Measurements from ENCODE around the gene IL1RAPL1. TPM values are rescaled to one million over a fixed set of nuclear protein-coding genes. Genes with fewer than 3 reads are reported as not detected.

Gene IL1RAPL1
- total RNA-seq, 2 donors from 2014 or later: not detected

DNA sequence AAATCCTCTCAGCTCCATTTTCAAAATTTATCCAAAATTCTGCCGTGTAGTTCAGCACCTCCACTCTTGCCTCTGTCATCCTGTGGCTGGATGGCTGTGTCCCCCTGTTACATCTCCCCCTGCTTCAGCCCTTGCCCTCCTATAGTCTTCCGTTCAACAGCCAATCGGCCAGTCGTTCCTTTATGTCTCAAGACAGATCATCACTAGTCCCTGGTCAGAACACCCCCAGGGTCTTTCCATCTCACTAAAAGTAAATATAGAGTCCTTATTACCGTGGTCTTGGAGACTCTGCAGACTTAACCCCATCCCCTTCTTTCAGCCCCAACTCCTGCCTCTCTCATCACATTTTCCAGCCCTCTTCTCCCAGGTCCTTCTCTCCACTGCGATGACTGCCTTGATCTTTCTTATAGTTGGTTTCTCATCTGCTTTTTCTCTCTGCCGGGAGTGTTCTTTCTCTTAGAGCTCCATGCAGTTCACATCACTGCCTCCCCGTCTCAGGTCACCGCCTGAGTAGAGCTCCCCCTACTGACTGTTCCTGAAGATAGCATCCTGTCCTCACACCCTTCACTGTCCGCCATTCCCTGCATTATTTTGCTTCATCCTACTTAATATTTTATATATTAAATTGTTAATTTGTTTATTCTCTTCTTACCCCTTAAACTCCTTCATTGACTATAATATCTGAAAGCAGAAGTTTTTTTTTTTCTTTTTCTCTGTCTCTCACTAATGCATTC is 891.3 kb downstream of the IL1RAPL1 start:
- H3K27ac Mint-ChIP-seq: no peak overlapping the region
- H3K27me3 Mint-ChIP-seq: no peaks in the 10 kb centered on the region
- H3K4me1 Mint-ChIP-seq: no peaks in the 10 kb centered on the region
- no peaks in the 10 kb centered on the region for H3K36me3 Mint-ChIP-seq (ENCODE audit: low read depth)
- no peak for ATAC-seq (replicated peaks)
- H3K9me3 Mint-ChIP-seq: no peaks in the 10 kb centered on the region
- H3K4me3 Mint-ChIP-seq: no peak overlapping the region

DNA sequence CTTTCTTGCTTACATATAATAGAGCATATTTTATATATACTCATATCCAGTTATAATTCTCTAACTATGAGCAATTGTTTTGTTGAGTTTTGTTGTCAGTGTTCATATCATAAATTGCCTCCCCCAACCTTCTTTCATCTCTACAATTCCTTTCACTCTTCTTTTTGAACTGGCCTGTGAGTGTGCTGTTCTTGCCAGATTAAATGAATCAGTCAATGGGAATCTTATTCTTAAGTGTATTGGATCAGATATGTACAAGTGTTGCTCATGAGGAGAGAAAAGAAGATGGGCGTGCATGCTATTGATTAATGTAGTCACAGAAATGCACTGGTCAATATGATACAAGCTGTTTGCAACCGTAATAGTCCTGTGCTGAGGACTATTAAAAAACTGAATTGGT is 900.0 kb downstream of the IL1RAPL1 start:
- no peak overlapping the region for H3K27ac Mint-ChIP-seq
- H3K9me3 Mint-ChIP-seq: no peaks in the 10 kb centered on the region
- no peaks in the 10 kb centered on the region for H3K27me3 Mint-ChIP-seq
- no peaks in the 10 kb centered on the region for H3K4me1 Mint-ChIP-seq
- no peak overlapping the region for H3K4me3 Mint-ChIP-seq
- no peaks in the 10 kb centered on the region for H3K36me3 Mint-ChIP-seq (ENCODE audit: low read depth)
- no peak for ATAC-seq (replicated peaks)

DNA sequence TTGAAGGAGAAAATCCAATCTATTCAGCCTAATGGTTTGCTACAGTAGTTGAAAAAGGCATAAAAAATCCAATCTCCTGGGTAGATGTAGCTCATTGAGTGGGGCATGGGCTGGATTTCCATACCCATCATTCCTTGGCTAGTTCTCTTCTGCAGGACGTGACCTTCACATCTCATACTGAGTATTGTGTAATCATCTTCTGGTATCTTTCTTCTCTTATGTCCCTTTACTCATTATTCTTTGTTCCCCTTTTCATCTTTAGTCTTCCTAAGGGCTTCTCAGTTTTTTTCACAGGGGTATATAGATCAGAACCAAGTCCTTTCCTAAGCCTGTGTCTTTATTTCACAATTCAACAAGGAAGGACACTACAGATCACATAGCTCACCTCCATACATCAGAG is 900.5 kb downstream of the IL1RAPL1 start:
- H3K27ac Mint-ChIP-seq: no peak overlapping the region
- no peaks in the 10 kb centered on the region for H3K9me3 Mint-ChIP-seq
- H3K36me3 Mint-ChIP-seq (ENCODE audit: low read depth): no peaks in the 10 kb centered on the region
- H3K4me1 Mint-ChIP-seq: no peaks in the 10 kb centered on the region
- no peak for ATAC-seq (replicated peaks)
- H3K4me3 Mint-ChIP-seq: no peak overlapping the region
- H3K27me3 Mint-ChIP-seq: no peaks in the 10 kb centered on the region

GRCh38 chrX:29488919-29489318 is 901.7 kb downstream of the IL1RAPL1 start:
- no peaks in the 10 kb centered on the region for H3K4me1 Mint-ChIP-seq
- H3K27me3 Mint-ChIP-seq: no peaks in the 10 kb centered on the region
- ATAC-seq (replicated peaks): no peak
- H3K4me3 Mint-ChIP-seq: no peak overlapping the region
- H3K36me3 Mint-ChIP-seq (ENCODE audit: low read depth): no peaks in the 10 kb centered on the region
- no peak overlapping the region for H3K27ac Mint-ChIP-seq
- no peaks in the 10 kb centered on the region for H3K9me3 Mint-ChIP-seq

GRCh38 chrX:29490606-29491005 is 903.4 kb downstream of the IL1RAPL1 start:
- H3K4me1 Mint-ChIP-seq: no peaks in the 10 kb centered on the region
- no peaks in the 10 kb centered on the region for H3K27me3 Mint-ChIP-seq
- H3K36me3 Mint-ChIP-seq (ENCODE audit: low read depth): no peaks in the 10 kb centered on the region
- H3K4me3 Mint-ChIP-seq: no peak overlapping the region
- H3K9me3 Mint-ChIP-seq: no peaks in the 10 kb centered on the region
- no peak overlapping the region for H3K27ac Mint-ChIP-seq
- no peak for ATAC-seq (replicated peaks)

DNA sequence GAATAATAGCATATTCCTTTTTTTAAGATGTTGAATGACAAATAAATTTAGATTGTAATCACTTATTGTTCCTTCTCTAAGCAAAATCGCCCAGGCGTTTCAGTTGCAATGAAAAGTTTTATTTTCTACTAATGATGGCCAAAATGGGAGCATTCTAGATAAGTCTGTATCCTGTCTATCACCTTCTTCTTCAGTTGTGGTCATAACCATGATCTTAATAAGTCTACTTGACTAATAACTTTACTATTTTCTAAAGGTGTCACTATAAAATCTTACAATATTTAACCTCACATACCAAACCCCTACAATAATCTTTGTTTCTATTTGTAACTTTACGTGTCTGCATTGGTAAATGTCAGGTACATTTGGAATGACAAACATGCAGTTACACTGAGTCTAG is 904.4 kb downstream of the IL1RAPL1 start:
- H3K4me1 Mint-ChIP-seq: no peaks in the 10 kb centered on the region
- no peaks in the 10 kb centered on the region for H3K36me3 Mint-ChIP-seq (ENCODE audit: low read depth)
- no peak overlapping the region for H3K4me3 Mint-ChIP-seq
- no peak overlapping the region for H3K27ac Mint-ChIP-seq
- ATAC-seq (replicated peaks): no peak
- no peaks in the 10 kb centered on the region for H3K27me3 Mint-ChIP-seq
- no peaks in the 10 kb centered on the region for H3K9me3 Mint-ChIP-seq

- Mint-ChIP-seq H3K36me3 (ENCODE audit: low read depth) (no peaks in the 10 kb centered on the region), H3K27ac (no peak overlapping the region), H3K9me3 (no peaks in the 10 kb centered on the region), H3K27me3 (no peaks in the 10 kb centered on the region), H3K4me3 (no peak overlapping the region), H3K4me1 (no peaks in the 10 kb centered on the region)
- no peak for ATAC-seq (replicated peaks)
These were observed 909.5 kb downstream of the IL1RAPL1 start for GRCh38 chrX:29496636-29497180.

DNA sequence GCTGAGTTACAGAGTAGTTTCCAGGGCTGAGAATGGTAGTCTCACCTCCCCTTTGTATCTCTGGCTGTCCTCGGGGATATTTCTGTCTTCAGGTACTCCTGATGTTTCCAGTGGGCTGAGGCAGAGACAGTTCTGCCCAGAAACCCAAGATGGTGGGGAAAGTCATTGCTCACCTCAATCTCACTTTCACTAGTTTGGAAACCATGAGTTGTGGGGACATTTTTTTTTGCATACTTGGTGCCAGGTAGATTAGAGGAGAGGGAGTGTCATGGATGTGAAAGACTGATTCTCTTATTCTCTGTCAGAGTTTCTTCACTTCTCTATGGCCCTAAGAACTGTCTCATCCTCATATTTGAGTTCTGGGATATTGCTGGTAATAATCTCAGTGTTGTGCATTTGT is 919.5 kb downstream of the IL1RAPL1 start:
- no peak for ATAC-seq (replicated peaks)

GRCh38 chrX:29518100-29518499 is 930.9 kb downstream of the IL1RAPL1 start:
- Mint-ChIP-seq H3K27ac (no peak overlapping the region), H3K9me3 (peaks cover 6% of the 10 kb centered on the region), H3K4me3 (no peak overlapping the region), H3K27me3 (no peaks in the 10 kb centered on the region), H3K4me1 (no peaks in the 10 kb centered on the region), H3K36me3 (ENCODE audit: low read depth) (no peaks in the 10 kb centered on the region)
- no peak for ATAC-seq (replicated peaks)

More for the DNA sequence above, 919.5 kb downstream of the IL1RAPL1 start:
- Mint-ChIP-seq H3K9me3 (peaks cover 4% of the 10 kb centered on the region), H3K27ac (no peak overlapping the region), H3K4me3 (no peak overlapping the region), H3K4me1 (no peaks in the 10 kb centered on the region), H3K27me3 (no peaks in the 10 kb centered on the region), H3K36me3 (ENCODE audit: low read depth) (no peaks in the 10 kb centered on the region)

DNA sequence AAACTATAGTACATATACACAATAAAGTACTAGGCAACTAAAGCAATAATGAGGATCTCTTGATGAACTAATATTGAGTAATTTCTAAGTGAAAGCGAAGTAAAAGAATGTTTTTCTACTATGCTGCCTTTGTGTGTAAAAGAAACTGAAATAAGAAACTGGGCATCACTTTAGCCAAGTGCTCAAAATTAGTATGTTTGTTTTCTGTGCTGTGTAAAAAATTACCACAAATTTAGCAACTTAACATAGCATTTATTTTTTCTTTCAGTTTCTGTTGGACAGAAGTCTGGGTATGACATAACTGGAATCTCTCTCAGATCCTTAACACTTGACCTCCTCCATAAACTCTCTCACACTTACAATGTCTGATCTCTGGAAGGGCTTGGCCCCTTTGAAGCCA is 941.0 kb downstream of the IL1RAPL1 start:
- Mint-ChIP-seq H3K27me3 (no peaks in the 10 kb centered on the region), H3K27ac (no peak overlapping the region), H3K4me3 (no peak overlapping the region), H3K9me3 (no peaks in the 10 kb centered on the region), H3K36me3 (ENCODE audit: low read depth) (no peaks in the 10 kb centered on the region), H3K4me1 (no peaks in the 10 kb centered on the region)
- ATAC-seq (replicated peaks): no peak

- Mint-ChIP-seq H3K36me3 (ENCODE audit: low read depth) (no peaks in the 10 kb centered on the region), H3K4me3 (no peak overlapping the region), H3K27me3 (no peaks in the 10 kb centered on the region), H3K9me3 (no peaks in the 10 kb centered on the region), H3K27ac (no peak overlapping the region), H3K4me1 (no peaks in the 10 kb centered on the region)
- no peak for ATAC-seq (replicated peaks)
These were observed 943.3 kb downstream of the IL1RAPL1 start for GRCh38 chrX:29530501-29530900.

DNA sequence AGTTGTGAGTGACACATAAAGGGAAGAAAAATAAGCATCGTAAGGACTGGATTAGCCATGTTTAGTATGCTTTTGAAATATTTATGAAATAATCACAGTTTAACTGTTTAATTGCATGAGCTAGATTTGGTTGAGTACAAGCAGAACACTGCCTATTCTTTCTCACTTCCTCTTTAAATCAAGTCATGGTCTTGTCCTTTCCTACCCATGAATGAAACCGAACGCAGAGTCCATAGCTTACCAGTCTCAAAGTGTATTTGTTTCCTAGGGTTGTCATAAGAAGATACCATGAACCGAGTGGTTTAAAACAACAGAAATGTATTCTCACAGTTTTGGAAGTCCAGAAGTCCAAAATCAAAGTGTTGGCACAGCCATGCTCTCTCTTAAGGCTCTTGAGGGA is 944.1 kb downstream of the IL1RAPL1 start:
- no peak for ATAC-seq (replicated peaks)

DNA sequence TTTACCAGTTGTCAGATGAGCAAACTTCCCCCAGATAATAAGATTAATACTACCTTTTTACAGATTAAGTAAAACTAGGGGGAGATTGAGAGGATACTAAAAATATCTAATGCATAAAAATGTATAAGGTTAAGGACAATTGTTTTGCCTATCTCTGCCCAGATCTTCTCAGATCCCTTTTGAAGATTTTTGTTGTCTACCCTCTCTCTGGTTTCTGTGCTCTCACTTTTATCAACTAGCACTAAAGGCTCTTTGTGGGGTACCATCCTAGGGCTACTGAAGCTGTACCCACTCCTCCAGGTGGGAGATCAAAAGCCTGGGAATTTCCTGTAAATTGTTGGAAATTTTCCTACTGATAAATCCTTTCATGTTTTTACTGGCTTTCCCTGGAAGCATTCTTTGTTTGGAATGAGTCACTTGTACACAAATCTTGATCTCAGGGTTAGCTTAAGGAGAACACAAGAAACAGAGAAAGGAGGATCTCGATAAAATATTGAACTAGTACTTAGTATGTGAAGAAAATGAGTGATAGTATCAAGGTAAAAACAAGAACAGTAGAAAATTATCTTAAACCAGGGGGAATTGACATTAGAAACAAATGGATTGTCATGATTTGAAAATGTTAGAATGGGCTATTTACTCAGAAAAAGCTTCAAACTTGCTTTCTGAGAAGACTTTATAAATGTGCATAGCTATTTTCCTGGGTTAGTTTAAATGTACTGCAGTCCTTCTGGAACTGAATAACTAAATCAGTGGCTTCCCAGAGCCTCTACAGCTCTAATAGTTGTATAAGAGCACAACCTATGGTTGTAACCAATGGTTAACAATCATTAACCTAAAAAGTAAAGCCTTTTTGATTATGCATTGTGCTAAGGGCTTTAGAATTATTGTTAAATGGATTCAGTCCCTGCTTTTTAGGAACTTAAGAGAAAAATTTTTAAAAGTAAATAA is 948.2 kb downstream of the IL1RAPL1 start:
- Mint-ChIP-seq H3K4me1 (no peaks in the 10 kb centered on the region), H3K4me3 (no peak overlapping the region), H3K36me3 (ENCODE audit: low read depth) (no peaks in the 10 kb centered on the region), H3K27ac (no peak overlapping the region), H3K9me3 (no peaks in the 10 kb centered on the region), H3K27me3 (no peaks in the 10 kb centered on the region)
- ATAC-seq (replicated peaks): no peak

More for the DNA sequence above, 944.1 kb downstream of the IL1RAPL1 start:
- H3K36me3 Mint-ChIP-seq (ENCODE audit: low read depth): no peaks in the 10 kb centered on the region
- no peaks in the 10 kb centered on the region for H3K4me1 Mint-ChIP-seq
- H3K4me3 Mint-ChIP-seq: no peak overlapping the region
- H3K9me3 Mint-ChIP-seq: no peaks in the 10 kb centered on the region
- no peaks in the 10 kb centered on the region for H3K27me3 Mint-ChIP-seq
- H3K27ac Mint-ChIP-seq: no peak overlapping the region

DNA sequence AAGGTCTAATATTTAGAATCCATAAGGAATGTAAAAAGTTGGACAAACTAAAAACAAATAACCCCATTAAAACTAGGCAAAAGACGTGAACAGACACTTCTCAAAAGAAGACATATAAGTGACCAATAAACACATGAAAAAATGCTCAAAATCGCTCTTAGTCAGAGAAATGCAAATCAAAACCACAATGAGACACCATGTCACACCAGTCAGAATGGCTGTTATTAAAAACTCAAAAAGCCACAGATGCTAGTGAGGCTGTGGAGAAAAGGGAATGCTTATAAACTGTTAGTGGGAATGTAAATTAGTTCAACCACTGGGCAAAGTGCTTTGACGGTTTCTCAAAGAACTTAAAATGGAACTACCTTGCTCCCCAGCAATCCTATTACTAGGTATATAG is 953.8 kb downstream of the IL1RAPL1 start:
- Mint-ChIP-seq H3K27me3 (no peaks in the 10 kb centered on the region), H3K36me3 (ENCODE audit: low read depth) (no peaks in the 10 kb centered on the region), H3K4me3 (no peak overlapping the region), H3K9me3 (no peaks in the 10 kb centered on the region), H3K27ac (no peak overlapping the region), H3K4me1 (no peaks in the 10 kb centered on the region)
- no peak for ATAC-seq (replicated peaks)

GRCh38 chrX:29542152-29542551 is 954.9 kb downstream of the IL1RAPL1 start:
- H3K9me3 Mint-ChIP-seq: no peaks in the 10 kb centered on the region
- H3K27ac Mint-ChIP-seq: no peak overlapping the region
- no peak overlapping the region for H3K4me3 Mint-ChIP-seq
- ATAC-seq (replicated peaks): no peak
- H3K36me3 Mint-ChIP-seq (ENCODE audit: low read depth): no peaks in the 10 kb centered on the region
- no peaks in the 10 kb centered on the region for H3K4me1 Mint-ChIP-seq
- no peaks in the 10 kb centered on the region for H3K27me3 Mint-ChIP-seq

All from activated T-helper 17 cell treated with anti-CD3 and anti-CD28 coated beads, Interleukin-2, amount 50 U/mL, for 72 hours (primary cell).